ENCODE results near the gene CCDC68.

DNA sequence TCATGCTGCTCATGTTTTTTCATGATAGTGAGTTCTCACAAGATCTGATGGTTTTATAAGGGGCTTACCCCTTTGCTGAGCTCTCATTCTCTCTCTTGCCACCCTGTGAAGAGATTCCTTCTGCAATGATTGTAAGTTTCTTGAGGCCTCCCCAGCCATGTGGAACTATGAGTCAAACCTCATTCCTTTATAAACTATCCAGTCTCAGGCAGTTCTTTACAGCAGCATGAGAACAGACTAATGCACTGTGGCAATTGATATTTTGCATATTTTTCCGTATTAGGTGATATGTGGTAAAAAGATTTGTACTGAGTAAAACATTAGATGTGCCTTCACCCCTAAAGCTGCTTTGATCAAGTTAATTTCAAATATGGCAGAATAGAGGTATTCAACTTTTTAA, 82.2 kb downstream of the CCDC68 start:
- TF ChIP-seq POLR2AphosphoS5 (IDR thresholded peaks at IDR 0.05) (no peak), CTCF (IDR thresholded peaks at IDR 0.05 in 8 of 11, conservative IDR thresholded peaks at IDR 0.05 in 3 of 11) (no peak), POLR2A (IDR thresholded peaks at IDR 0.05) (no peak)

Measured in spleen (tissue), 7 donors.